Left lung (tissue), 10 donors: Measurements from ENCODE around the gene BCAS1. TPM values are rescaled to one million over a fixed set of nuclear protein-coding genes. Genes with fewer than 3 reads are reported as not detected.

ENCODE experiments used
- ATAC-seq: fragments of 200-7000 bp; cut with Tn5 transposase; one replicate; pipeline ENCODE4 v1.9.1; 2020; ENCODE audit warnings: moderate library complexity
- DNase-seq, 4 donors: peaks; one replicate each; pipeline ENCODE4 v3.0.0-alpha.2; 2013 to 2020
- H3K27ac ChIP-seq, 2 donors: fragments of 200-600 bp; sonication (generic) in 1 of 2; one replicate each; pipeline versions ENCODE4 v1.5.0 to v1.8.0; 2020 to 2021
- H3K27me3 ChIP-seq, 2 donors: fragments of 200-600 bp; sonication (generic) in 1 of 2; one replicate each; pipeline versions ENCODE4 v1.5.0 to v1.8.0; 2020 to 2021
- H3K36me3 ChIP-seq, 2 donors: fragments of 200-600 bp; sonication (generic) in 1 of 2; one replicate each; pipeline versions ENCODE4 v1.5.0 to v1.8.0; 2020 to 2021
- H3K4me1 ChIP-seq, 2 donors: fragments of 200-600 bp; one replicate each; pipeline ENCODE4 v1.8.0; 2021
- H3K4me3 ChIP-seq, 2 donors: fragments of 200-600 bp; sonication (generic) in 1 of 2; one replicate each; pipeline versions ENCODE4 v1.5.0 to v1.8.0; 2020 to 2021; ENCODE audit warnings: mild to moderate bottlenecking in 1 of 2
- H3K9me3 ChIP-seq, 2 donors: fragments of 200-600 bp; sonication (generic) in 1 of 2; one replicate each; pipeline versions ENCODE4 v1.5.0 to v1.8.0; 2020 to 2021
- intact Hi-C, 2 donors: fragments of 100-400 bp; cut with DNase I; formaldehyde crosslinking; loops; one replicate each; pipeline versions ENCODE4 v1.11.2 to v1.14.2; 2022
- polyA plus RNA-seq, 6 donors: library from polyadenylated mRNA; unstranded; fragments of 120-200 nt; gene quantifications; one replicate each; pipeline ENCODE4 v1.2.1, GENCODE V29; 2013; ENCODE audit not compliant: insufficient read length in 6 of 6
- total RNA-seq, 2 donors: library from RNA; stranded (reverse); fragmentation: NEBNext Ultra II Directional; extraction: Animal tissue kit (Norgen Biotek cat#: 25700); gene quantifications; one replicate each; pipeline ENCODE4 v1.2.1, GENCODE V29; 2021
- TF ChIP-seq, protein P1 (sequence below), 2 donors: fragments of 200-600 bp; sonication (generic) in 1 of 2; IDR thresholded peaks; one replicate each; pipeline versions ENCODE4 v1.5.0 to v1.8.0; 2021; ENCODE audit warnings: antibody characterized with exemption in 2 of 2
- donor health status: DM: no; HTN: yes; CAD: no.
- donor health status: DM: no; HTN: no; CAD: no.

BCAS1 gene
- total and polyA plus RNA-seq, 8 donors = 0.44 to 1.6 (median 0.81) TPM

DNA sequence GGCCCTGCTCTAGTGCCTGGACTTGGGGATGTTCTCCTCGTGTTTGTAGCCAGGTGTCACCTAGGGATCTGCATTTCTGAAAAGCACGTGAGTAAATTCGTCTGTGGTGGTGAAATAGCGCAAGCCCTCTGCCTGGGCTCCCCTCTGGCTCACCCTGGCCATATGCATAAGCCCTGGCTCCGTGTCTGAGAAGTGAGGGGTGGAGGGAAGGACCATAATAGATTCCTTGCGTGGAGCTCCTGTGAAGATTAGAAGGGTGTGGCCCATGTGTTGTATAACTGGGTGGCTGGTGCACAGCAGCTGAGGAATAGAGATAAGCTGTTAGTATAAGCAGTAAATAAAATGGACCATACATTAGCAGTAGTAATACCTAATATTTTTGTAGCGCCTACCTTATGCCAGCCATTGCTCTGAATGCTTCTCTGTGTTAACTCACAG, 4.8 kb downstream of the BCAS1 start:
- H3K27ac ChIP-seq = no peak overlapping the region
- no peak for DNase-seq
- no peaks in the 10 kb centered on the region for H3K9me3 ChIP-seq
- TF ChIP-seq, protein P1, sequence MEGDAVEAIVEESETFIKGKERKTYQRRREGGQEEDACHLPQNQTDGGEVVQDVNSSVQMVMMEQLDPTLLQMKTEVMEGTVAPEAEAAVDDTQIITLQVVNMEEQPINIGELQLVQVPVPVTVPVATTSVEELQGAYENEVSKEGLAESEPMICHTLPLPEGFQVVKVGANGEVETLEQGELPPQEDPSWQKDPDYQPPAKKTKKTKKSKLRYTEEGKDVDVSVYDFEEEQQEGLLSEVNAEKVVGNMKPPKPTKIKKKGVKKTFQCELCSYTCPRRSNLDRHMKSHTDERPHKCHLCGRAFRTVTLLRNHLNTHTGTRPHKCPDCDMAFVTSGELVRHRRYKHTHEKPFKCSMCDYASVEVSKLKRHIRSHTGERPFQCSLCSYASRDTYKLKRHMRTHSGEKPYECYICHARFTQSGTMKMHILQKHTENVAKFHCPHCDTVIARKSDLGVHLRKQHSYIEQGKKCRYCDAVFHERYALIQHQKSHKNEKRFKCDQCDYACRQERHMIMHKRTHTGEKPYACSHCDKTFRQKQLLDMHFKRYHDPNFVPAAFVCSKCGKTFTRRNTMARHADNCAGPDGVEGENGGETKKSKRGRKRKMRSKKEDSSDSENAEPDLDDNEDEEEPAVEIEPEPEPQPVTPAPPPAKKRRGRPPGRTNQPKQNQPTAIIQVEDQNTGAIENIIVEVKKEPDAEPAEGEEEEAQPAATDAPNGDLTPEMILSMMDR (IDR thresholded peaks at IDR 0.05) = no peak
- peaks cover 0 to 6% of the 10 kb centered on the region in 2 donors for H3K27me3 ChIP-seq
- no peak overlapping the region for H3K4me3 ChIP-seq
- ATAC-seq = no peak
- peaks cover 0 to 4% of the 10 kb centered on the region in 2 donors for H3K4me1 ChIP-seq
- intact Hi-C loops = no loop called here
- H3K36me3 ChIP-seq = no peaks in the 10 kb centered on the region

DNA sequence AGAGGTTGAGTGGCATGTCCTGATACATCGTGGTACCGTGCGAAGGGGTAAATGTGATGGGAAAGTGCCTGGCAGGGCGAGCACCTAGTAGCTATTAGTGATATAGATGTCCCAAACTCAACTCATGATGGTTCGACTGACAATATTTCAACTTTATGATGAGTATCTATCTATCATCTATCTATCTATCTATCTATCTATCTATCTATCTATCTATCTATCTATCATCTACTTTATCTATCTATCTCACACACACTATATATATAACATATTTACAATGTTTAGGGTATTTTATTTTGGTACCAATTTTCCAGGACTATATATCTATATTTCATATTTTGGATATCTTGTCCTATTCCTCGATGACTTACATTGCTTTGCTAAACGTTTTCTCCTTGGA, 5.5 kb downstream of the BCAS1 start:
- Histone ChIP-seq H3K36me3 (no peaks in the 10 kb centered on the region), H3K9me3 (no peaks in the 10 kb centered on the region), H3K4me3 (no peak overlapping the region), H3K27me3 (peaks cover 0 to 6% of the 10 kb centered on the region in 2 donors), H3K27ac (no peak overlapping the region), H3K4me1 (peaks cover 0 to 4% of the 10 kb centered on the region in 2 donors)
- DNase-seq (no peak), ATAC-seq (no peak)
- intact Hi-C loops = no loop called here
- TF ChIP-seq, protein P1 (IDR thresholded peaks at IDR 0.05) = no peak

DNA sequence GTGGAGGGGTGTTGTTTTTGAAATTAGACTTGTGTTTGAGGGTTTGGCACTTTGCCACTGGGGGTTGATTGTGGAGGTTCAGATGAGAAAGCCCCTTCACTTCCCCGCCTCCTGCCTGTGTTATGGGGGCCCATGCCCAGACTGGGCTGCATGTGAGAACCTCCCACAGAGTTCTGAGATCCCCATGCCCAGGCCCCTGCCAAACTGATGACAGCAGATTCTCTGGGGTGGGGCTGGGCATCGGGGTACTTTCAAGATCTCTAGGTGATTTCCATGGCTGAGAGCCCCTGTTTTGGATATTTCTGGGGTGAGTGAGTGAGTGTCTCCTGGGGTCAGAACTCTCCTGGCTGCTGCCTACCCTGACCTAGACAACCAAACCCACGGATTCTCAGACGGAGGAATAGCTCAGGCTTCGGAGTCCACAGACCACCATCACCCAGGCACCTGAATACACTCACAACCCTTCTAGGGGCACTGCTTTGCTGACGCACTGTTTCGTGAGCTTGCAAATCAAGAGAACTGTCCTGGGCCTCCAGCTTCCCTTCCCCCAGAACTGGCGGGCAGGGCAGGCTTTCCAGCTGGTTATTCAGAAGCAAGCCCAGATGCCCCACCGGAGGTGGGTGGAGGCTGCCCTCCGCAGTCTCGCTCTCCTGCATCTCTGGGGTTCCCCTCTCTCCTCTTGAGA, 6.3 kb downstream of the BCAS1 start:
- no peaks in the 10 kb centered on the region for H3K36me3 ChIP-seq
- intact Hi-C loops = no loop called here
- DNase-seq (no peak), ATAC-seq (no peak)
- no peaks in the 10 kb centered on the region for H3K9me3 ChIP-seq
- H3K4me1 ChIP-seq = peaks cover 0 to 4% of the 10 kb centered on the region in 2 donors
- H3K4me3 ChIP-seq = no peak overlapping the region
- H3K27me3 ChIP-seq = peaks cover 0 to 6% of the 10 kb centered on the region in 2 donors
- no peak overlapping the region for H3K27ac ChIP-seq
- TF ChIP-seq, protein P1 (IDR thresholded peaks at IDR 0.05) = no peak

DNA sequence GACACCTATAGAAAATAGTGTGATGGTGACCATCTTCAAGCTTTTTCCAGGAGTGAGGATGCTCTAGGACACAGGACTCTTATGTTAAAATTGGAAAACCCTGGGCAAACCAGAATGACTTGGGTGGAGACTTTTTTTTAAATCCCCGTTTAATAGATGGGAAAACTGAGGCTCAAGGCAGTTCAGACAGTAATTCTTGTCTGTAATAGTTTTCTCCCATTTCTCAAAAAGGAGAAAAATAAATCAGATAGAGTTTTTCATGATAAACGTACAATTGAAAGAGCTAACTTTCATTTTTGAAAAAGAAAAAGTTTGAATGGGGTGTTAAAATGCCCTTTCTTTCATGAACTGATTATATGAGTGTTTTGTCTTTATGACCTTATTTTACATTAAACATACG, 6.8 kb downstream of the BCAS1 start:
- Histone ChIP-seq H3K4me3 (no peak overlapping the region), H3K27ac (no peak overlapping the region), H3K36me3 (no peaks in the 10 kb centered on the region), H3K4me1 (peaks cover 0 to 4% of the 10 kb centered on the region in 2 donors), H3K27me3 (peaks cover 0 to 6% of the 10 kb centered on the region in 2 donors), H3K9me3 (no peaks in the 10 kb centered on the region)
- ATAC-seq (no peak), DNase-seq (no peak)
- TF ChIP-seq, protein P1 (IDR thresholded peaks at IDR 0.05) = peak in 1 of 2 donors; percentile 9
- intact Hi-C loops = no loop called here

DNA sequence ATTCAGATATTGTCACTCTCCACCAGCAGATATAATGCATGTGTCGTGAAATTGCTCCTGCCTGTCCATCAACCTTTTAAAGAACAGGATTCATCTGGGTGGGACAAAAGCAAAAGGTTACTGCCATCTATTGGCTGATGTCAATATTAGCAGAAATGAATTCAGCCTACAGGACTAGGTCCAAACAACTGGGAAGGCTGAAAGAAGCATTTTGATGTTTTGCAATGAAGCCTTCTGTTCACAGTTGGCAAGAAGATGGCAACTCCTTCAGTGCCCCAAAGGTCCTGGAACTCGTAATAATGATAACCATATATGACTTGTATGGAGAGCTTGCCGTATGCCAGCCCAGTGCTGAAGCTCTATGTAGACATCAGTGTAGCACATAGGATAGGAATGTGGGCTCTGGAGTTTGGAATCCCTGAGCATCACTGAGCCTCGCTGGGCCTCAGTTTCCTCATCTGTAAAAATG, 7.5 kb downstream of the BCAS1 start:
- no peak overlapping the region for H3K4me3 ChIP-seq
- DNase-seq = peak in 2 of 4 donors; percentile 36 to 44
- H3K27ac ChIP-seq = no peak overlapping the region
- H3K9me3 ChIP-seq = no peaks in the 10 kb centered on the region
- TF ChIP-seq, protein P1 (IDR thresholded peaks at IDR 0.05) = peak; percentile 32 to 34
- H3K4me1 ChIP-seq = peaks cover 0 to 4% of the 10 kb centered on the region in 2 donors
- ATAC-seq = peak; percentile 38
- intact Hi-C loops = no loop called here
- peaks cover 0 to 6% of the 10 kb centered on the region in 2 donors for H3K27me3 ChIP-seq
- H3K36me3 ChIP-seq = no peaks in the 10 kb centered on the region
